Astrocyte (in vitro differentiated cells and primary cell): ENCODE data around the gene MAP6D1. TPM values are rescaled to one million over a fixed set of nuclear protein-coding genes. Genes with fewer than 3 reads are reported as not detected.

Source experiments
- DNase-seq: peaks from one replicate; pipeline ENCODE4 v3.0.0-alpha.2; 2010; ENCODE audit warnings: low read depth
- FAIRE-seq: peaks from 2 replicates; lab custom pipeline; 2011; peaks lifted over from hg19 to GRCh38; lab: Jason Lieb, UNC
- H2AFZ ChIP-seq: 2 replicates; pipeline ENCODE4 v1.6.0; 2012; ENCODE audit warnings: low read depth, low read length, inconsistent platforms
- H3K27ac ChIP-seq: 2 replicates; pipeline ENCODE4 v1.5.1; 2011; ENCODE audit warnings: low read depth, low read length, inconsistent platforms
- H3K27me3 ChIP-seq: 2 replicates; pipeline ENCODE4 v1.6.0; 2011; ENCODE audit warnings: low read length, inconsistent platforms; ENCODE audit not compliant: insufficient read depth
- H3K36me3 ChIP-seq: 2 replicates; pipeline ENCODE4 v1.5.1; 2011; ENCODE audit warnings: low read length, inconsistent platforms; ENCODE audit not compliant: insufficient read depth
- H3K4me1 ChIP-seq: 2 replicates; pipeline ENCODE4 v1.5.1; 2011; ENCODE audit warnings: low read length, inconsistent platforms; ENCODE audit not compliant: insufficient read depth
- H3K4me2 ChIP-seq: 2 replicates; pipeline ENCODE4 v1.6.0; 2012; ENCODE audit warnings: low read length, inconsistent platforms
- H3K4me3 ChIP-seq: 2 replicates; pipeline ENCODE4 v1.5.1; 2011; ENCODE audit warnings: low read depth, mild to moderate bottlenecking, low read length, inconsistent platforms; ENCODE audit not compliant: insufficient read depth
- H3K79me2 ChIP-seq: 2 replicates; pipeline ENCODE4 v1.6.0; 2012; ENCODE audit warnings: mild to moderate bottlenecking, low read length, inconsistent platforms; ENCODE audit not compliant: insufficient read depth
- H3K9ac ChIP-seq: 2 replicates; pipeline ENCODE4 v1.6.0; 2012; ENCODE audit warnings: mild to moderate bottlenecking, low read length, inconsistent platforms
- H3K9me3 ChIP-seq: 2 replicates; pipeline ENCODE4 v1.5.1; 2012; ENCODE audit warnings: low read depth, mild to moderate bottlenecking, low read length, inconsistent platforms; ENCODE audit not compliant: insufficient read depth
- H4K20me1 ChIP-seq: 2 replicates; pipeline ENCODE4 v1.6.0; 2012; ENCODE audit warnings: low read length, inconsistent platforms; ENCODE audit not compliant: insufficient read depth
- H3K27ac Mint-ChIP-seq: one replicate; pipeline ENCODE4 v1.8.0; 2021; ENCODE audit warnings: mild to moderate bottlenecking, mixed read lengths; ENCODE audit not compliant: unreplicated experiment
- H3K27me3 Mint-ChIP-seq: one replicate; pipeline ENCODE4 v1.8.0; 2021; ENCODE audit warnings: low read depth, mixed read lengths; ENCODE audit not compliant: unreplicated experiment
- H3K36me3 Mint-ChIP-seq: one replicate; pipeline ENCODE4 v1.8.0; 2021; ENCODE audit warnings: low read depth, mixed read lengths; ENCODE audit not compliant: unreplicated experiment
- H3K4me1 Mint-ChIP-seq: one replicate; pipeline ENCODE4 v1.8.0; 2021; ENCODE audit warnings: low read depth, mixed read lengths; ENCODE audit not compliant: unreplicated experiment
- H3K4me3 Mint-ChIP-seq: one replicate; pipeline ENCODE4 v1.8.0; 2021; ENCODE audit warnings: mild to moderate bottlenecking, moderate library complexity, mixed read lengths; ENCODE audit not compliant: unreplicated experiment
- H3K9me3 Mint-ChIP-seq: one replicate; pipeline ENCODE4 v1.8.0; 2021; ENCODE audit warnings: mild to moderate bottlenecking, mixed read lengths; ENCODE audit not compliant: unreplicated experiment
- EZH2 ChIP-seq: IDR thresholded peaks from 2 replicates; pipeline ENCODE4 v1.6.1; 2012; ENCODE audit warnings: mild to moderate bottlenecking, low read length, inconsistent platforms; ENCODE audit not compliant: insufficient read depth
- total RNA-seq: library from RNA; stranded (reverse); gene quantifications from 2 replicates; pipeline ENCODE4 v1.2.1, GENCODE V29; 2021
- TF ChIP-seq, protein P1 (sequence below): IDR thresholded peaks from 2 replicates; pipeline ENCODE4 v1.5.1; 2011; ENCODE audit warnings: low read depth, mild to moderate bottlenecking, inconsistent platforms, low read length, moderate library complexity; ENCODE audit not compliant: insufficient read depth

The MAP6D1 gene
- total RNA-seq, 1 donor from 2014 or later = 4.6 TPM

DNA sequence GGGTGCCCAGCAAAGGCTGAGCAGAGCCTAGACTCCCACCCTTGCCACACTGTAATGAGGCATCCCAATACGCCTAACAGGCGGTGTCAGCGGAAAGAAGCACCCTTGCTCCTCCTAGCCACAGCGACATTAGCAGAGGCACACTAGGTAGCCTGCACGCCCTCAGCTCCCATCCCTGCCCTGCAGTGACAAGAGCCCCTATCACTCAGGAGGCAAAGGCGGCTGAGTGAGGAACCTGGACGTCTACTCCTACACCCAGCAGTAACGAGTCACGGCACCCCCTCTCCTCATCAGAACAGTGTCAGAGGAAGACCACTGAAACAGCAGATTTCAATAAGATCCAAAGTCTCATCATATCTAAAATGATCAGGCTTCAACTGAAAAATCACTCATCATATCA lies 12.0 kb upstream of the MAP6D1 start:
- Histone ChIP-seq H3K9me3 (no peaks in the 10 kb centered on the region), H3K27me3 (no peaks in the 10 kb centered on the region), H3K9ac (no peak overlapping the region), H3K4me1 (no peaks in the 10 kb centered on the region), H3K4me2 (no peak overlapping the region), H3K36me3 (peaks cover 30% of the 10 kb centered on the region), H4K20me1 (peaks cover 7% of the 10 kb centered on the region), H3K4me3 (no peak overlapping the region), H2AFZ (no peak overlapping the region), H3K79me2 (no peaks in the 10 kb centered on the region), H3K27ac (no peak overlapping the region)
- no peak for TF ChIP-seq EZH2
- TF ChIP-seq, protein P1, sequence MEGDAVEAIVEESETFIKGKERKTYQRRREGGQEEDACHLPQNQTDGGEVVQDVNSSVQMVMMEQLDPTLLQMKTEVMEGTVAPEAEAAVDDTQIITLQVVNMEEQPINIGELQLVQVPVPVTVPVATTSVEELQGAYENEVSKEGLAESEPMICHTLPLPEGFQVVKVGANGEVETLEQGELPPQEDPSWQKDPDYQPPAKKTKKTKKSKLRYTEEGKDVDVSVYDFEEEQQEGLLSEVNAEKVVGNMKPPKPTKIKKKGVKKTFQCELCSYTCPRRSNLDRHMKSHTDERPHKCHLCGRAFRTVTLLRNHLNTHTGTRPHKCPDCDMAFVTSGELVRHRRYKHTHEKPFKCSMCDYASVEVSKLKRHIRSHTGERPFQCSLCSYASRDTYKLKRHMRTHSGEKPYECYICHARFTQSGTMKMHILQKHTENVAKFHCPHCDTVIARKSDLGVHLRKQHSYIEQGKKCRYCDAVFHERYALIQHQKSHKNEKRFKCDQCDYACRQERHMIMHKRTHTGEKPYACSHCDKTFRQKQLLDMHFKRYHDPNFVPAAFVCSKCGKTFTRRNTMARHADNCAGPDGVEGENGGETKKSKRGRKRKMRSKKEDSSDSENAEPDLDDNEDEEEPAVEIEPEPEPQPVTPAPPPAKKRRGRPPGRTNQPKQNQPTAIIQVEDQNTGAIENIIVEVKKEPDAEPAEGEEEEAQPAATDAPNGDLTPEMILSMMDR = no peak
- no peak for FAIRE-seq
- H3K4me1 Mint-ChIP-seq = no peaks in the 10 kb centered on the region
- no peak overlapping the region for H3K27ac Mint-ChIP-seq
- no peak for DNase-seq
- H3K4me3 Mint-ChIP-seq = no peak overlapping the region
- H3K27me3 Mint-ChIP-seq = no peaks in the 10 kb centered on the region
- H3K9me3 Mint-ChIP-seq = no peaks in the 10 kb centered on the region
- H3K36me3 Mint-ChIP-seq = peaks cover 11% of the 10 kb centered on the region

- Histone ChIP-seq H3K79me2 (no peaks in the 10 kb centered on the region), H3K27ac (no peak overlapping the region), H3K9ac (no peak overlapping the region), H3K4me1 (no peaks in the 10 kb centered on the region), H3K4me2 (no peak overlapping the region), H3K9me3 (no peaks in the 10 kb centered on the region), H4K20me1 (peaks cover 7% of the 10 kb centered on the region), H3K36me3 (peaks cover 12% of the 10 kb centered on the region), H3K27me3 (no peaks in the 10 kb centered on the region), H2AFZ (no peak overlapping the region), H3K4me3 (no peak overlapping the region)
- TF ChIP-seq, protein P1 = no peak
- TF ChIP-seq EZH2 = no peak
- no peaks in the 10 kb centered on the region for H3K9me3 Mint-ChIP-seq
- H3K27ac Mint-ChIP-seq = no peak overlapping the region
- DNase-seq (no peak), FAIRE-seq (no peak)
- no peaks in the 10 kb centered on the region for H3K27me3 Mint-ChIP-seq
- no peak overlapping the region for H3K4me3 Mint-ChIP-seq
- H3K4me1 Mint-ChIP-seq = no peaks in the 10 kb centered on the region
- H3K36me3 Mint-ChIP-seq = peaks cover 9% of the 10 kb centered on the region
These were observed 8.1 kb upstream of the MAP6D1 start for GRCh38 chr3:183833516-183833915.

- Histone ChIP-seq H3K27ac (no peak overlapping the region), H3K79me2 (no peaks in the 10 kb centered on the region), H3K9ac (no peak overlapping the region), H3K4me2 (no peak overlapping the region), H3K36me3 (peaks cover 10% of the 10 kb centered on the region), H3K4me1 (no peaks in the 10 kb centered on the region), H3K4me3 (no peak overlapping the region), H3K9me3 (no peaks in the 10 kb centered on the region), H4K20me1 (peaks cover 11% of the 10 kb centered on the region), H2AFZ (no peak overlapping the region), H3K27me3 (no peaks in the 10 kb centered on the region)
- no peaks in the 10 kb centered on the region for H3K4me1 Mint-ChIP-seq
- TF ChIP-seq EZH2 = no peak
- TF ChIP-seq, protein P1 = no peak
- no peak for FAIRE-seq
- no peaks in the 10 kb centered on the region for H3K9me3 Mint-ChIP-seq
- DNase-seq = no peak
- H3K36me3 Mint-ChIP-seq = peaks cover 9% of the 10 kb centered on the region
- H3K4me3 Mint-ChIP-seq = no peak overlapping the region
- H3K27ac Mint-ChIP-seq = no peak overlapping the region
- H3K27me3 Mint-ChIP-seq = no peaks in the 10 kb centered on the region
These were observed 4.8 kb upstream of the MAP6D1 start for GRCh38 chr3:183830187-183830586.
